Muscle layer of duodenum (tissue), 2 donors: Measurements from ENCODE around the gene GTPBP10.

ENCODE experiments used
- H3K27ac ChIP-seq: one replicate; pipeline ENCODE4 v1.7.0; 2013; ENCODE audit warnings: mild to moderate bottlenecking, low read length
- H3K27me3 ChIP-seq: one replicate; pipeline ENCODE4 v1.7.0; 2013; ENCODE audit warnings: low read depth, mild to moderate bottlenecking, control low read depth, low read length
- H3K36me3 ChIP-seq, 2 donors: one replicate each; pipeline ENCODE4 v1.7.0; 2013; ENCODE audit warnings: low read length in 2 of 2, control low read depth in 1 of 2, mild to moderate bottlenecking in 1 of 2; ENCODE audit not compliant: insufficient read depth in 2 of 2, control insufficient read depth in 1 of 2
- H3K4me1 ChIP-seq, 2 donors: one replicate each; pipeline ENCODE4 v1.7.0; 2013; ENCODE audit warnings: low read length in 2 of 2, mild to moderate bottlenecking in 2 of 2, control low read depth in 1 of 2, moderate library complexity in 1 of 2; ENCODE audit not compliant: insufficient read depth in 2 of 2, control insufficient read depth in 1 of 2
- H3K4me3 ChIP-seq, 2 donors: one replicate each; pipeline ENCODE4 v1.7.0; 2013; ENCODE audit warnings: low read length in 2 of 2, low read depth in 1 of 2, mild to moderate bottlenecking in 1 of 2
- H3K9me3 ChIP-seq, 2 donors: one replicate each; pipeline ENCODE4 v1.7.0; 2013; ENCODE audit warnings: low read length in 2 of 2, control low read depth in 1 of 2, mild to moderate bottlenecking in 1 of 2; ENCODE audit not compliant: control insufficient read depth in 1 of 2
- donor health status: healthy.

Gene GTPBP10

GRCh38 chr7:90433221-90433620, 86.7 kb downstream of the GTPBP10 start:
- H3K27me3 ChIP-seq: no peaks in the 10 kb centered on the region
- H3K27ac ChIP-seq: no peak overlapping the region
- no peak overlapping the region for H3K4me3 ChIP-seq
- H3K4me1 ChIP-seq: no peaks in the 10 kb centered on the region
- H3K36me3 ChIP-seq: no peaks in the 10 kb centered on the region
- H3K9me3 ChIP-seq: peaks cover 0 to 4% of the 10 kb centered on the region in 2 donors
